Medulla oblongata (tissue), 1 donor: ENCODE measurements around the gene DUSP21.
"Not testable (repeated sequence)": the region's sequence is repeated elsewhere in the genome, so short reads cannot be mapped to it uniquely, and the experiment has no call there.

ENCODE experiments used
- DNase-seq: peaks from one replicate; pipeline ENCODE4 v3.0.0-alpha.2; 2015; ENCODE audit errors: extremely low spot score

The DUSP21 gene

GRCh38 chrX:44876086-44876485 lies 32.3 kb downstream of the DUSP21 start:
- no peak for DNase-seq

- no peak for DNase-seq
These were observed 32.9 kb downstream of the DUSP21 start for GRCh38 chrX:44876767-44877166.

GRCh38 chrX:44878780-44879179 lies 35.0 kb downstream of the DUSP21 start:
- no peak for DNase-seq

- no peak for DNase-seq
These were observed 37.7 kb downstream of the DUSP21 start for GRCh38 chrX:44881549-44881948.

GRCh38 chrX:44882635-44883034 lies 38.8 kb downstream of the DUSP21 start:
- DNase-seq = no peak

GRCh38 chrX:44884944-44885343 lies 41.1 kb downstream of the DUSP21 start:
- DNase-seq = no peak

GRCh38 chrX:44889824-44890223 lies 46.0 kb downstream of the DUSP21 start:
- no peak for DNase-seq

- no peak for DNase-seq
These were observed 46.4 kb downstream of the DUSP21 start for GRCh38 chrX:44890247-44890646.

GRCh38 chrX:44890687-44891086 lies 46.9 kb downstream of the DUSP21 start:
- not testable (repeated sequence) for DNase-seq

- no peak for DNase-seq
These were observed 47.8 kb downstream of the DUSP21 start for GRCh38 chrX:44891642-44892041.
